ENCODE results near the gene FAM83F.
"Not testable (repeated sequence)": the region's sequence is repeated elsewhere in the genome, so short reads cannot be mapped to it uniquely, and the experiment has no call there.

GRCh38 chr22:40025062-40025379 is 30.3 kb downstream of the FAM83F start:
- TF ChIP-seq, protein P1, sequence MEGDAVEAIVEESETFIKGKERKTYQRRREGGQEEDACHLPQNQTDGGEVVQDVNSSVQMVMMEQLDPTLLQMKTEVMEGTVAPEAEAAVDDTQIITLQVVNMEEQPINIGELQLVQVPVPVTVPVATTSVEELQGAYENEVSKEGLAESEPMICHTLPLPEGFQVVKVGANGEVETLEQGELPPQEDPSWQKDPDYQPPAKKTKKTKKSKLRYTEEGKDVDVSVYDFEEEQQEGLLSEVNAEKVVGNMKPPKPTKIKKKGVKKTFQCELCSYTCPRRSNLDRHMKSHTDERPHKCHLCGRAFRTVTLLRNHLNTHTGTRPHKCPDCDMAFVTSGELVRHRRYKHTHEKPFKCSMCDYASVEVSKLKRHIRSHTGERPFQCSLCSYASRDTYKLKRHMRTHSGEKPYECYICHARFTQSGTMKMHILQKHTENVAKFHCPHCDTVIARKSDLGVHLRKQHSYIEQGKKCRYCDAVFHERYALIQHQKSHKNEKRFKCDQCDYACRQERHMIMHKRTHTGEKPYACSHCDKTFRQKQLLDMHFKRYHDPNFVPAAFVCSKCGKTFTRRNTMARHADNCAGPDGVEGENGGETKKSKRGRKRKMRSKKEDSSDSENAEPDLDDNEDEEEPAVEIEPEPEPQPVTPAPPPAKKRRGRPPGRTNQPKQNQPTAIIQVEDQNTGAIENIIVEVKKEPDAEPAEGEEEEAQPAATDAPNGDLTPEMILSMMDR (IDR thresholded peaks at IDR 0.05; ENCODE audit: low read depth, low read length): not testable (repeated sequence)
- not testable (repeated sequence) for TF ChIP-seq EZH2phosphoT487 (IDR thresholded peaks at IDR 0.05; ENCODE audit: low read depth)

Measured in OCI-LY3 (cell line).